EL (cell line): ENCODE data around the gene RIC8A.
A peak's percentile ranks its signal among the peaks of the same experiment; 100 is the strongest.

ENCODE experiments used
- DNase-seq: peaks from one replicate; pipeline ENCODE4 v3.0.0-alpha.2; 2016

RIC8A gene

DNA sequence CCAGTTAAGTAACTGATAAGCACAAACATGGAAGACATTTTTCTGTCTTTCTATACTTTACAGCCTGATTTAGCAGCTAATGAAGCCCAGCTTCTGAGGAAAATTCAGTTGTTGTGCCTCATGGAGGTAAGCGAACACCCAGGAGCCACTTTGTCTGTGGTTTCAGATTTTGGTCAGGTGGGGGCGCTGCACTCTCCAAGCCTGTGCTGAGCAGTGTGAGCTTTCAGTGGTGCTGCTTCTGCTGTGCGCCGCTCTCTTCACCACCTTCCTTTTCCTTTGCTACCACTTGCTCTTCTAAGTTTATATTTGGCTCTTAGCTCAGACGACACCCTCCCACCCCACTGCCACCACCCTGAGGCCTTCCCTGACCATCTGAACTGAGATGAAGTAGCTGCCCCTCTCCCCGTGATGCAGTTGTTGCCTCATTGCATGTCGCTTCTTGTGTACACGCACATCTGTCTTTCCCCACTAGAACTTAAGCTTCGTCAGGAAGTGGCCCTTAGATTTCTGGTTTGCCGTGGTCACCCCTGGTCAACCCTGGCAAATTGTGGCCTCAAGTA, 43.3 kb downstream of the RIC8A start:
- peak; percentile 46 for DNase-seq

DNA sequence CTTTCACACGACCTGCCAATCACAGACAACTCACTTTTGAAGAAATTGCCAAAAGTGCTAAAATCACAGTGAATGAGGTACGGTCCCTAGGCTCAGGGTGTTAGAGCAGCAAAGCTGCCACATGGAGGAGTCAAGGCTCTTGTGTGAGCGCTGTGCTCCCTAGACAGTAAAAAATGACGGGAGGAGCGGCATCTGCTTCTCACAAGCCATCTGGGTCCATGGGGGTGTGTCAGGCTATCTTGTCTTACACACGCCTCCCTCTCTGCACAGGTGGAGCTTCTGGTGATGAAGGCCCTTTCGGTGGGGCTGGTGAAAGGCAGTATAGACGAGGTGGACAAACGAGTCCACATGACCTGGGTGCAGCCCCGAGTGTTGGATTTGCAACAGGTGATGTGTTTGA, 44.0 kb downstream of the RIC8A start:
- DNase-seq = no peak

DNA sequence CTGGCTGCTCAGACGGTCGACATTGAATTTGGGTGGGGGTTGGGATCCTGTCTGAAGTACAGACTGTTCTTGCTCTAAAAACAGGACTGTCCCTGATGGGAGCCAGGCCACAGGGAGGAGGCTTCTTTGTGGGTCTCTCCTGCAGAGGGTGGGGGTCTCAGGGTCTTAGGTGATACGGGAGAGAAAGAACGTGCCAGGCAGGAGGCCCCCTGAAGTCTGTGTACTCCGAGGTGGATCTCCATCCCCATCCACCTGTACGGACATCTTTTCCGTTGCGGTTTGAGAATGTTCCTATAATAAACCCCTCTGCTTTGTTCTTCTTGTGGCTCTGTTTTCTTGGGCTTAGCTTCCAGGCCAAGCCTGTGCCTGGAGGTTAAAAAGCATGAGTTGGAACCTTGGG, 45.2 kb downstream of the RIC8A start:
- no peak for DNase-seq

DNA sequence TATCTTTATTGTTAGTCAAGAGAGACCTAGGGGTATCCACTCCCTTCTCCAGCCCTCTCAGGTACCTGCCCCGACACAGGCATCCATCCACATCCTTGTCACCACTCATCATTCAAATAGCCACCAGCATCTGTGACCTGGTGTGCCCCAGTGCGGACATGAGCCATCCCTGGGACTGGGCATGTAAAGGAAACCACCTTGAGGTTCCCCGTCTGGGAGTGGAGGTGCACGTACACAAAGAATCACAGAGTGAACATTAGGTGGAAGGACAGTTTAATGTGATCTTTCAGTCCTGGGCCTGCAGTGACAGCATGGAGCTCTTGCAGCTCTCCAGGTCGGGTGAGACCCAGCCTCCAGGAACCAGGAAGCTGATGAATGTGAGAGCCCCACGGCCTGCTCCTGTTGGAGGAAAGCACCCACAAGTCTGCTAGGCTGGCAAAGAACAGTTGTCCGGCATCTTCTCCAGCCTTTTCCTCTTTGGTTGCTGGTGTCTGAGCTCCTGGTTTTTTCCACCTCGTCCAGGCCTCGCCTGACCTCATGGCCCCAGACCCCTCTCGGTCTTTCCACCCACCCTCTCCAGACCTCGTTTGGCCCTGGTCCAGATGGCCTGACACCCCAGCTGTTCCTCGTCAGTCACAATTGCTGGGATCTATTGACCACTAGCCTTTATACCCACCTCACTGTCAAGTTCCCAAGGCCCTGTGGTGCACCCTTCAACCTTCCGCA, 45.8 kb downstream of the RIC8A start:
- DNase-seq = no peak

DNA sequence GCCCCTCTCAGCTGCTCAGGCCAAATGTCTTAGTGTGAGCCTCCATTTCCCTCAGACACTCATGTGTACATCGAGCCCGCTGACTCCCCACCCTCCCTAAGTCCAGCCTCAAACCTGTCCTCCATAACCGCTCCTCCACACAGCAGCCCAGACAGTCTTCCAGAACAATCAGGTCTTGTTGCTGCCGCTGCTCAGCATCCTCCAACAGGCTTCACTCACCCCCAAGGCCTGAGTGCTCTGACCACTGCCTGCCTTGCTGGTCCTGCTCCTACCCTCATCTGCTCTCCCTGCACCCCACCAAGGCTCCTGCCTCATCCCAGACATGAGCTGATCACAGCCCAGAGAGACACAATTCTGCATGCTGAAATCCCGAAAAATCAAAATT, 46.4 kb downstream of the RIC8A start:
- no peak for DNase-seq

DNA sequence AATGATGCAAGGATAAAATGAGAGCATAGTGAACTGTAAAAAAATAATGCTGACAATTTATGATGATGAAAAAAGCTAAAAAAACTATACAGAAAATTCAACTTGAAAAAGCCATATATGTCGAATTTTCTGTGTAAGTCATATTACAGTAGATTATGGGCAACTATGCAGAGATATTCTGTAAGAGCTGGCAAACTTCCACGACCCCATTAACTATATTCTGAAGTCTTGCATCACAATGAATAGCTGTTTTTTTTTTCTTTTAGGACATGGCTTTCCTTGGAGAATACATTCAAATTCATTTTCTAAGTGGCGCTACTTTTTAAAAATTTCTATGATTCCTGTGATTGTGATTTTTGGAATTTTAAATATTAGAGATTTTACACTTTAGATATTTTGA, 47.7 kb downstream of the RIC8A start:
- peak; percentile 19 for DNase-seq

DNA sequence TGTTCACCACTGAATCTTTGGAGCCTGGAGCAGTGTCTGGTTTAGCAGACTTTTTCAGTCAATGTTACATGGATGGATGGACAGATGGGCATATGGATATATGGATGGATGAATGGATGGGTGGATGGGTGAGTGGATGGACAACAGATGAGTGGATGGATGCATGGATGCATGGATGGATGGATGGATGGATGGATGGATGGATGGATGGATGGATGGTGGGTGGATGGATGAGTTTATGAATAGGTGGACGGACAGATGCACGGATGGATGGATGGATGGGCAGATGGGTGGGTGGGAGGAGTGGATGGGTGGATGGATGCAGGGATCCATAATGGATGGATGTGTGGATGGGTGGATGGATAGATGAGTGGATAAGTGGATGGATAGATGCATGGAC, 48.3 kb downstream of the RIC8A start:
- DNase-seq = no peak

DNA sequence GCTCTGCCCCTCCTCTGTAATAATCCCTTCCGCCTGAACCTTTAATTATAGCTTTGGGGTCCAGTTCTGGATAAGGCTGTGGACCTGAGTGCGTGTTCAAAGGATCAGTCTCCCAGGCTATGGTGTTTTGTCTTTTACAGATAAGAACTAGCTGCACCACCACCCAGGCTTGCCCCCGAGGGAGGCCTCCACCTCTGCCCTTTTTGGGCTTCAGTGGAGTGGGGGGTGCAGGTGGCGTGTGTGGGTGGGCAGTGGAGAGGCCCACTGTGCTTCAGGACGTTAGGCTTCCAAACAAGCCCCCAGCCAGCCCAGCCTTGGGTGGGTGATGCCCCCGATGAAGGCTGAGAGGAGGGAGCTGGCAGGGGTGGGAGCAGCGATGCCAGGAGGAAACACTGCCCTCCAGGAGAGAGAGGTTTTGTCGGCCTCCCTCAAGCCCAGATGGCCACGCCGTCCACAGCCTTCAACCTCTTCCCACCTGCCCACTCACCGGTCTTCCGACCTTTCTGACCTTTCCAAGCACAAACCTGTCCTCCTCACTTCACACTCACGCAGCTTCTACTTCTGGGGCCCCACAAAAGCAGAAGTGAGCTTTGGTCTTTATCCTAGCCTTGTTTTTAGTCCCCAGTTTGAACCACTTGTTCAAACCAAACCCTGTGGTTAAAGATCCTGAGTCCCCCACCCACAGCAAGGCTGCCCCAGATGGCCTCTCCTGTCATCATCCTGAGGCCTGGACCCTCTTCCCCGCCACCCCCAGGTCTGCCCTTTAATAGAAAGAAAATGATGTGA, 49.6 kb downstream of the RIC8A start:
- no peak for DNase-seq

DNA sequence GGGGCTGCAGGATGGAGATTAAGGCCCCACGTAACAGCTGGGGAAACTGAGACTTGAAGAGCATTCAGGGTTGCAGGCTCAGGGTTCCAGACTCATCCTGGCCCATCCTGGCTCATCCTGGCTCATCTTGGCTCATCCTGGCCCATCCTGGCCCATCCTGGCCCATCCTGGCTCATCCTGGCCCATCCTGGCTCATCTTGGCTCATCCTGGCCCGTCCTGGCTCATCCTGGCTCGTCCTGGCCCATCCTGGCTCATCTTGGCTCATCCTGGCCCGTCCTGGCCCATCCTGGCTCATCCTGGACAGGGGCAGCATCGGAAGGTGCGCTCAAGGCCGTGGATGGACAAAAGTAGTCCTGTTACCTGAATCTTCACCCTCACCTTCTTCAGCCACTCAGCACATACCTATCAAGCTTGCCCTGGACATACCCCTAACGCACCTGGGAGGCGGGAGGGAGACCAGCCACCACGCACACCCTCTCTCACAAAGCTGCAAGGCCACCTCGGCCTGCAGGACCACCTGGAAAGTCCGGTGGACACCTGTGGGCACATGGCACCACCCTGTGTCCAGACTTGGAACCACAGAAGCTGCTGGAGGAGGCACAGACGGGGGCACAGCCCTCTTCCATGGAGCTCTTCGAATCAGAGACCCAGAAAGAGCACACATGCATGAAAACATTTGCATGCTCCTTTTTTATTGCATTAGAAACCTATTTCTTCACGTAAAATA, 50.4 kb downstream of the RIC8A start:
- DNase-seq = no peak

DNA sequence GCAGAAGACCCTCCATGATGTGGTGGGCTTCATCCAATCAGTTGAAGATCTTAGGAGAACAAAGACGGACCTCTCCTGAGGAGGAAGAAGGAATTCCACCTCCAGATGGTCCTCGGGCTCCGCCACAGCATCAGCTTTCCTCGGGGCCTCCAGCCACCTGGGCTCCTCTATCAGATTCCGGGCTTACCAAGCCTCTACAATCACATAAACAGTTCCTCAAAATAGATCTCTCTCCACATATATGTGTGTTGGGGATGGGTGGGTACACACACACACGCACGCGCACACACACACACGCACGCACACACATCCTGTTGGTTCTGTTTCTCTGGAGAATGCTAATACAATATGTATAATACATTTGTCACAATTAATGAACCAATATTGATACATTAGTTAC, 51.9 kb downstream of the RIC8A start:
- no peak for DNase-seq

DNA sequence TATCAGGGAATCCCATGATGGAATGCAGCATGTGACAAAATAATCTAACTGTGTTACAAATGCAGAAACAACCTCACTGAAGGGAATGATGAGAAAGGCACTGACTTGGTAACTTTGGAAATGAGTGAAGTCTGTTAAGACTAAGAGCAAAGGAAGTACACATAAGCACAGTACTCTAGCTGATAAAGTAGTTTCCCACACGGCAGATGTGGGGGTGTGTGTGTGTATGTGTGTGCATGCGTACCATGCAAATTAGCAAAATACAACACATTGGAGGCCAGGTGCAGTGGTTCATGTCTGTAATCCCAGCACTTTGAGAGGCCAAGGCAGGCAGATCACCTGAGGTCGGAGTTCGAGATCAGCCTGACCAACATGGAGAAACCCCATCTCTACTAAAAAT, 54.1 kb downstream of the RIC8A start:
- no peak for DNase-seq
